GM15510 (cell line): ENCODE results near the gene IL27RA.
A peak's percentile ranks its signal among the peaks of the same experiment; 100 is the strongest.

Experiments used
- POLR2A ChIP-seq: IDR thresholded peaks from 3 replicates; pipeline ENCODE4 v1.6.1; 2011; ENCODE audit warnings: borderline replicate concordance; ENCODE audit not compliant: insufficient read length; ENCODE audit errors: extremely low read depth

IL27RA gene

GRCh38 chr19:14015524-14016035, 16.0 kb upstream of the IL27RA start:
- peak; percentile 29 for TF ChIP-seq POLR2A

DNA sequence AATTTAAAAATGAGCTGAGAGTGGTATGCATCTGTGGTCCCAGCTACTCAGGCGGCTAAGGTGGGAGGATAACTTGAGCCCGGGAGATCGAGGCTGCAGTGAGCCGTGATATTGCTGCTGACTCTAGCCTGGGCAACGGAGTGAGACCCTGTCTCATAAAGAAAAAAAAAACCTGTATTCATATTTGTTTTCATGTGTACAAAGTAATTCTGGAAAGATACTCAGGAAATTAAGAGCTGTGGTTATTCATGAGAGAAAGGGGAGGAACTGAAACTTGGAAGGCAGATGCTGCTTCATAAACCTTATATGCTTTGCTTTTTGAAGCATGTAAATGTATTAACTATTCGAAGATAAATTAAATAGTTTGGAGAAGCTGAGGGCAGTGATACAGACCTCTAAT, 12.5 kb upstream of the IL27RA start:
- TF ChIP-seq POLR2A: no peak

GRCh38 chr19:14021474-14021873, 10.1 kb upstream of the IL27RA start:
- TF ChIP-seq POLR2A: no peak

DNA sequence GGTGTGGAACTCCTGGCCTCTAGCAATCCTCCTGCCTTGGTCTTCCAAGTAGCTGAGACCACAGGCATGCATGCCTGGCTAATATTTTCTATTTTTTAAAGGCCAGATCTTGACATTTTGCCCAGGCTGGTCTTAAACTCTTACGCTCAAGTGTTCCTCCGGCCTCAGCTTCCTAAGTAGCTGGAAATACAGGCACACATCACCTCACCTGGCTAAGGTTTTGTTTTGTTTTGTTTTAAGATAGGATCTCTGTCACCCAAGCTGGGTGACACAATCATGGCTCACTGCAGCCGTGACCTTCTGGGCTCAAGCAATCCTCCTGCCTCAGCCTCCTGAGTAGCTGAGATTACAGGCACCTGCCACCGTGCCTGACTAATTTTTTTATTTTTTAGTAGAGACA, 9.1 kb upstream of the IL27RA start:
- no peak for TF ChIP-seq POLR2A

GRCh38 chr19:14023404-14024235, 7.9 kb upstream of the IL27RA start:
- no peak for TF ChIP-seq POLR2A

- no peak for TF ChIP-seq POLR2A
Measured at GRCh38 chr19:14027856-14028450, 3.6 kb upstream of the IL27RA start, which contains the start of gene RLN3. RLN3 (plus strand) TSS chr19:14028148; CDS start chr19:14028205, 57 bp downstream.

- no peak for TF ChIP-seq POLR2A
Measured at GRCh38 chr19:14028901-14029300, 2.7 kb upstream of the IL27RA start.

GRCh38 chr19:14030997-14031718, 404 bp upstream of the IL27RA start:
- no peak for TF ChIP-seq POLR2A

DNA sequence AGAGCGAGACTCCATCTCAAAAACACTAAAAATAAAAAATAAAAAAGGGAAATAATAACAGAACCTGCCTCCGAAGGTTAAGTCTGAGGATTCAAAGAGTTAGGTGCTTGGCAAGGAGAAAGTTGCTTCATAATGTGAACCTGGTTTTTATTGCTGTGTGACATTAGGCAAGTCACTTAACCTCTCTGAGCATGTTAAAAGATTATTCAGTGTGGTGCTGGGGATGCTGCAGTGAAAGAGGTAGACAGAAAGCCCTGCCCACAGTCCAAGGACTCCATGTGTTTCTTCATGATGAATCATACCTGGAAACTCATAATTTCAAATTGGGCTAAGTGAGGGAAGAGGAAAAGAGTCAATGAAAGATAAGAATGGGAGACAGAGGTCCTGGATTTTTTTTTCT, 2.4 kb downstream of the IL27RA start:
- no peak for TF ChIP-seq POLR2A

DNA sequence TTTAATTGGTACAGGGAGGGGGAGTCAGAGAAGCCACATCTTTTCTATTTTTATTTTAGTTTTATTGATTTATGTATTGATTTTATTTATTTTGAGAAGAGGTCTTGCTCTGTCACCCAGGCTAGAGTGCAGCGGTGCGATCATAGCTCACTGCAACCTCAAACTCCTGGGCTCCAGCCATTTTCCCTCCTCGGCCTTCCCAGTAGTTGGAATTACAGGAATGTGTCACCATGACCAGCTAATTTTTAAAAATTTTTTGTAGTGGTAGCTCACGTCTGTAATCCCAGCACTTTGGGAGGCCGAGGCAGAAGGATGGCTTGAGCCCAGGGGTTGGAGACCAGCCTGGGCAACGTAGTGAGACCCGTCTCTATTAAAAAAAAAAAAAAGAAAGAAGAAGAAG, 4.1 kb downstream of the IL27RA start:
- TF ChIP-seq POLR2A: no peak

- TF ChIP-seq POLR2A: no peak
Measured at GRCh38 chr19:14039181-14039580, 7.6 kb downstream of the IL27RA start.

GRCh38 chr19:14048443-14049153, 17.0 kb downstream of the IL27RA start:
- no peak for TF ChIP-seq POLR2A

DNA sequence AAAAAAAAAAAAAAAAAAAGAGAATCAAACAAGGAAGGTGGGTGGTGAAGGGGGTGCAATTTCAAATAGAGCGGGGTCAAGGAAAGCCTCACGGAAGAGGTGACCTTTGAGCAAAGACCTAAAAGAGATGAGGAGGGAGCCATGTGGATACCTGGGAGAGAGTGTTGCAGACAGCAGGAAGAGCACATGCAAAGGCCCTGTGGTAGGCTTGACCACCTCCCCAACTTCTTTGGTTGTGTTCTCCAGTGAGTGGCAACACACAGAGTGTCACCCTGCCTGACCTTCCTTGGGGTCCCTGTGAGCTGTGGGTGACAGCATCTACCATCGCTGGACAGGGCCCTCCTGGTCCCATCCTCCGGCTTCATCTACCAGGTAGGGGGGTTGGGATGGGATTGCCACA, 18.9 kb downstream of the IL27RA start:
- TF ChIP-seq POLR2A: no peak

- no peak for TF ChIP-seq POLR2A
Measured at GRCh38 chr19:14051980-14052379, 20.4 kb downstream of the IL27RA start.

DNA sequence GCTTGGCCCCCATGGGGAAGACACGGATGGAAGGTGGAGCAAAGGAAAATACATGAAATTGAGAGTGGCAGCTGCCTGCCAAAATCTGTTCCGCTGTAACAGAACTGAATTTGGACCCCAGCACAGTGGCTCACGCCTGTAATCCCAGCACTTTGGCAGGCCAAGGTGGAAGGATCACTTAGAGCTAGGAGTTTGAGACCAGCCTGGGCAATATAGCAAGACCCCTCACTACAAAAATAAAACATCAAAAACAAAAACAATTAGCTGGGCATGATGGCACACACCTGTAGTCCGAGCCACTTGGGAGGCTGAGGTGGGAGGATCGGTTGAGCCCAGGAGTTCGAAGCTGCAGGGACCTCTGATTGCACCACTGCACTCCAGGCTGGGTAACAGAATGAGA, 20.9 kb downstream of the IL27RA start:
- TF ChIP-seq POLR2A: no peak

GRCh38 chr19:14053032-14053431, 21.5 kb downstream of the IL27RA start:
- TF ChIP-seq POLR2A: no peak

DNA sequence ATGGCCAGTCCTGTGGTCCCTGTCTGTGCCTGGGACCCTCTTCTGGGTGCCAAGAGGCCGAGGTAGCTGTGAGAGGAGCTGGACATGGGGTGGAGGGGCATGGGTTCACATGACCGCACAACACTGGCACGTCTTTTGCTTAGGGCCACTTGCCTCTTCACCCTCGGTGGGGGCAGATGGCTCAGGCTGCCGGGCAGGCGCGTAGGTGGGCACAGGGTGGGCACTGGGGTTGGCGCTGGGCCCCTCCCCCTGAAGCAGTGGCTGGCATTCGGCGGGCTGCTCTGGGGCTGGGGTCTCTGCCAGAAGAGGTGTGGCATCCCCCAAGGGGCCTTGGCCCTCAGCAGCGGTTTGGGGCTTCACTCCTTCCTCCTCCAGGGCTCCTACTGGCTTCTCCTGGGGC, 21.9 kb downstream of the IL27RA start:
- no peak for TF ChIP-seq POLR2A
